HG03565 (cell line): ENCODE results near the gene TP53BP2.

Experiments used
- ATAC-seq: cut with Tn5 transposase; IDR thresholded peaks from one replicate; pipeline ENCODE4 v1.9.1; 2021; ENCODE audit warnings: mild to moderate bottlenecking, moderate library complexity; ENCODE audit not compliant: unreplicated experiment

TP53BP2 gene

GRCh38 chr1:223802032-223802431 is 43.7 kb downstream of the TP53BP2 start:
- no peak for ATAC-seq

DNA sequence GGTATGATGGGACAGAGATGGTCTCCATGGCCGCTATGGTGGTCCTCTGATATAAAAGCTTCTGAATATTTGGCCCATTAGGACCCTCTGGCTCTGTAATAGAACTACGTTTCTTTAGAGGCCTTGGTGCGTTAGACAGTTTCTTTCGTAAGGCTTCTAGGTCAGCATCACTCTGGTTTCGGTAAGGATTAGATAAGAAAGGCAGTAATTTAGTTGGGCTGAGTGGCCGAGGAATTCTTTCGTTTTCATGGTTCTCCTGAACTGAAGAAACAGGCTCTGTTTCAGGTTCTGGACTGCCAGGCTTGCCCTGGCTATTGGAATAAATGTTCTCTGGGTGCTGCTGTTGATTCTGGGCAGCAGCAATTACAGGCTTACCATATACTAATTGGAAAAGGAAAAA is 49.5 kb downstream of the TP53BP2 start:
- no peak for ATAC-seq

- ATAC-seq: no peak
Observed at GRCh38 chr1:223794136-223794880, 51.4 kb downstream of the TP53BP2 start.

DNA sequence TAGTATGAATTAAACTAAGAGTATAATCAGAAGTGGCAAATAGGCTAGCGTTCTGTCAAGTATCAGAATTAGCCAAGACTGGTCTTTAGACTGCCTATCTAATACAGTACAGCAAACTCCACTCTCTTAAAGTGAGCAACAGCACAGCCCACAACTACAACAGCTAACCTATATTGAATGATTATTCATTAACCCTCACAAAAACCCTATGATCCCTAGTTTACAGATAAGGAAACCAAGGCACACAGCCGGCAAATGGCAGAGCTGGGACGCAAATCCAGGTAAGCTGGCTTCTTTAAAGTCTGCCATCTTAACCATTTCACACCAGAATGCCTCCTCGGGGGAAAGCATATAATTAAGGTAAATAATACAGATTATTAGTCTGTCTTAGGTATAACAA is 52.0 kb downstream of the TP53BP2 start:
- no peak for ATAC-seq

- no peak for ATAC-seq
Observed at GRCh38 chr1:223792046-223792445, 53.7 kb downstream of the TP53BP2 start.

- ATAC-seq: no peak
Observed at GRCh38 chr1:223788746-223789415, 56.9 kb downstream of the TP53BP2 start.

DNA sequence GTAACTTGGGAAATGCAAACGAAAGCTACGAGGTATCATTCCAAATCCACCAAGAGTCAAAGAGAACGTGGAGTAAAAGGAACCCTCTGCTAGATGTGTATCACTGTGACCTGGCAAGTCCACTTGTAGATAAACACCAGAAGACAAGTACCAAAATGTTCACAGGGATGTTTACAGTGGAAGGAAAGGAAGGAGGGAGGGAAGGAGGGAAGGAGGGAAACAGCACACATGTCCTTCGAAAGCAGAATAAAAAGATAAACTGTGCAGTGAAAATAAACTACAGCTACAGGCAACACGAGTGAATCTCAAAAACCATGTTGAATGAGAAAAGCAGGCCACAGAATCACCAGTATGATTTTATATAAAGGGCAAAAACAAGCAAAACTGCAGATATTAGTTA is 59.9 kb downstream of the TP53BP2 start:
- ATAC-seq: no peak

- no peak for ATAC-seq
Observed at GRCh38 chr1:223784541-223784940, 61.2 kb downstream of the TP53BP2 start.

DNA sequence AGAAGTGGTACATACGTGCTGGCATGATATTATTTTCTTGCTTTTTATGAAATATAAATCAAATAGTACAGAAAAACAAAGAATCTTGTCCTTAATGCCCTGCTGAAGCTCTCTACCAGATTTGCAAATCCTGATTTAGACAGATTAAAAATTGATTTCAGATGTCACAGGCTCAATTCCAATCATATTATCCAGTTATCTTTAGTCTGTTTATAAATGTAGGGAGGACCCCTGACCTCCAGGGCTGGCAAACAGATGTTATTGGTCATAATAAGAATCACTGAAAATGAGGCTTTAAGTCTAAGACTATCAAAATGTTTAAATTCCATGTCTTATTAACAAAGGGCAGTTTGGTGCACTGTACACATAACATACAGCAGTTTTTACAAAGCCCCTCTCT is 62.1 kb downstream of the TP53BP2 start:
- ATAC-seq: no peak

DNA sequence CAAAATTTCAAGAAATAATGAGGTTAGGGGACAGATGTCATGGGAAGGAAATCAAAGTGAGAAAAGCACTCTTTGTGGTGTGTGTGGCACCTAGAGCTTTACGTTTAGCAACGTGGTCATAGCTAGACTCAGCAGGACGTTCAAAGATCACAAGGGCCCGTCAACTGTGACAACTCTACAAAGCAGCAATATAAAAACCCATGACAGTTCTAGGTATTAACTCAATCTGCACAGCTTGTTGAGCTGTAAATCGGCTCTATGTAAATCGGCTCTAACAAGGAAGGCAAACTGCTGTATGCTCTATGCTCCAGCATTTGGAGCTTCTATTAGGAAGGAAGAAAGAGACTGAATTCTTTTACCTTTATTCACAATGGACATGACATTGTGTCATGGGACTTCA is 64.8 kb downstream of the TP53BP2 start:
- no peak for ATAC-seq

DNA sequence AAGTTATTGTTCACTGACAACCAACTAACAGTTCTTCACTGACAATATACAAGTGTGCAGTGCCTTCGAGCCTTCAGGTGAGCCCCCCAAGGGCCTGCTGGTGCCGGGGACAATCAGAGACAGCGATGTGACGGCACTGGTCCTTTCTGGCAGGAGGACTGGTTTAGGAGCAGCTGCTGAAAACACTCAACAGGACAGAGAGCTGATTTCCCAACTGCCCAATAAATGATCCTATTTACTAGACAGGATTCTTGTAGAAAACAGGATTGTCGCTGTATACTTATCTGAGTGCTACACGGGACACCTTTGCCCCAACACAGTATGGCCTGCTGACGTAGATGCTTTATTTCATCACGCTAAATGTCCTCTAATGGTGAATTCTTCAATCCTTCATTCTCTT is 65.4 kb downstream of the TP53BP2 start:
- no peak for ATAC-seq

- no peak for ATAC-seq
Observed at GRCh38 chr1:223776826-223777454, 68.8 kb downstream of the TP53BP2 start.

DNA sequence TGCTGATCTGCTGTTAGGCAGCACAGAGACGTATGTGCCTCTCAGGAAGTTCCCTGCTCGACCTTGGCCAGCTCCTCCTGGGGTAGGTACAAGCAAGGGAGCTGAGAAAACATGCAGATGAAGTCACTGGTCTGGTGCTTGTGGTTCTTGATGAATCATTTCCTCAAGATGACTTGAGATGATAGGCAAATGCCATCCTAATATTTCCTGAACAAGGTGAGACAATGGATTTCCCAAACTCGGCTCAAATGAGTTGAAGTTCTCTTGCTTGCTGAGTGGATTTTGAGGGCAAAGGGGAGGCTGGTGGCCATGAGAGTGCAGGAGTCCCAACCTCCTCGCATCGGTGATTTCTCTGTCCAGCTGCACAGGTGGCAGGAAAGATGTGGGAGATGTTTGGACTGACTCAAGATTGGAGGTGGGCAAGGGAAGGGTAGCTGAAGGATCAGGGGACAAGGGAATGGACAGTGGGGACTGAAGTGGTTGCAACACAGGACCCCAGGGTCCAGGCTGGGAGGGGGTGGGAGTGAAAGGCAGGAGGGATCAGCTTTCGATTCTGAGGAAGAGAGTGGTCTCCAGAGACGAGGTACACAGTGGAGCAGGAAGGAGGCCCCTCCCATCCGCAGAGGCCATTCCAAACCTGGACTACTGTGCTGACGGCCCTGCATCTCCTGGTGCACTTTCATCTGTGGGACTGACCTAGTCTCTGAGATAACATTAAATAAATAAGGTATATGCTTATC is 69.5 kb downstream of the TP53BP2 start:
- no peak for ATAC-seq

DNA sequence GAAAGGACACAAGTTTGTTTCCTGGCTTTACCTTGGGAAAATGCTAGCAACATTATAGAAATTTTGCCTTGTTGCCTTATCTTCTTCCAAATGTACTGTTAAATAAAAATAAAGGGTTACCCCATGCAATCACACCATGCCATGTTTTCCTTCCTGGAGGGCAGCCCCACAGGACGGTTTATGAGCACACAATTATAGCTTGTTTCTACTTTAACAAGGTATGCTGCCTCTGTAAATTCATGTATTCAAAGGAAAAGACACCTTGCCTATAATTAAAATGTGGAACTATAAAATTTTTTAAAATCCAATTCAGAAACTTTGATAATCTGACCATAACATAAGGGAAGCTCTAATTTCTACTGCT is 70.1 kb downstream of the TP53BP2 start:
- ATAC-seq: no peak

- no peak for ATAC-seq
Observed at GRCh38 chr1:223775054-223775453, 70.7 kb downstream of the TP53BP2 start.

DNA sequence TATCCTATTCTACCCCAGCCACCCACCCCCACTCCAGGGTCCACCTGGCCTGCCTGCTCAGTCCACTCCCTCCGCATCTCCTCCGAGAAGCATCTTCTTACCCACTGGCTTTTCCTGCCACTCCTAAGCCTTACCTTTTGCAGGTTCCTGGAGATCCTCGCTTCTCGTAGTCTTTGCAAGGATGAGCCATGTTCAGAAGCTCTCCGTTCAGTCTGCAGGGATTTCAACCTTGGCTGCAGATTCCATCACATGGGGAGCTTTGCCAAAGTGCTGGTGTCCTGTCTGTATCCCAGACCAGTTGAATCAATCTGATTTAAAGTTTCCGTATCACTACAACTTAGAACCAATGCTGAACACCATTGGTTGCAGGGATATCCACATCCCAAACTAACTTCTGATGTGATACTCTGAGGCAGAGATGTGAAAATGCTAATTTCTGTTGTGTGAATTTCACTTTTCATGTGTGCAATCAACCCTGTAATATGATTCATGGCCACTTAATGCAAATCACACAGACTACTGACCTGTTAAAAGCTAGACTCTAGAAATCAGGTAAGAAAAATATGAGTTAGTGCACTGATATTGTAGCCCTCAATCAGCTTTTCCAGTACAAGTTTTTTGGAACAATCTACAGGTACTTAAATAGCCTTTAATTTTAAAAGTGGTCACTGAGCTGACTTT is 71.5 kb downstream of the TP53BP2 start:
- ATAC-seq: no peak

DNA sequence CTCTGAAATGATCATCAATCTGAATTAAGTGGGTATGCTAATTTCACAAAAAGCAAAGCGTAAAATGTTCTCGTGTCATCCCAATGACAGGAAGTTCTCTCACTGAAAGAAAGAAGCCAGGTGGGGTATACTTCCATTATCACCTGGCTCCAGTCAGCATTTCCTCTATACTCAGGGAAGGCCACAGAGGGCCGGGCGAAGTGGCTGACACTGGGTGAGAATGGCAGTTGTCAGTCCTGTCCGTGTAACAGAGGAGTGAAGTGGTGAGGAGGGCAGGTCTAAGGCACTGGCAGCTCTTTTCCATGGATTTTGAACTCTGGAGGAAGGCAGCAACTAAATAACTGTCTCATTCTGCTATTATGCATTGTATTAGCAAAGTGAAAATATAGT is 73.0 kb downstream of the TP53BP2 start:
- no peak for ATAC-seq

GRCh38 chr1:223771814-223772770 is 73.7 kb downstream of the TP53BP2 start:
- peak; percentile 46 for ATAC-seq

DNA sequence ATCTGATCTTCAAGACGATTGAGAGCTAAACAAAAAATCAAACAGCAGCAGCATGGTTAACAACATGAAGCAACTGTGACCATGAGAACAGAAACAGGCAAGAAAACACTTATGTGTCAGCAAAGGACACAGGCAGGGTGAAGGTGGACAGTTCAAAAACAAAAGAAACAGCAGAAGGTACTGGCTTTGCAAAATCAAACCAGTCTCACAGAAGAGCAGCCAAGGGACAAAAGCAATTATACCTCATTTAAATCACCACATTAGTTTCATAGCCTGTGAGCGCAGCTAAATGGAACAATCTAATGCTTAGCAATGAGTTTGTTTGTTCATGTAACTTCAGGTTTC is 74.3 kb downstream of the TP53BP2 start:
- peak; percentile 47 for ATAC-seq
